ENCODE results near the gene ZC2HC1C. TPM values are rescaled to one million over a fixed set of nuclear protein-coding genes. Genes with fewer than 3 reads are reported as not detected.

Gene ZC2HC1C
- total and polyA plus RNA-seq, 10 of the 15 experiments (the other 5 are each of a cell fraction or from before 2014, with no cell fraction given), result 0.92 to 3.7 (median 1.6) TPM

DNA sequence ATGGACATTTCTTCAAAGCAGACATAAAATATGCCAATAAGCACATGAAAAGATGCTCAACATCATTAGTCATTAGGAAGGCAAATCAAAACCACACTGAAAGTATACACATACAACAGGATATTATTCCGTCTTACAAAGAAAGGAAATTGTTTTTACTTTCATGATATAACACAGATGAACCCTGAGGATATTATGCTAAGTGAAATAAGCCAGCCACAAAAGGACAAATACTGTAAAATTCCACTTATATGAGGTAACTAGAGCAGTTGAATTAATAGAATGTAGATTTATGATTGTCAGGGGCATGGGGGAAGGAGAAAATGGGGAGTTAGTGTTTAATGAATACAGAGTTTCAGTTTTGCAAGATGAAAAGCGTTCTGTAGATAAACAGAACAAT lies 9.8 kb upstream of the ZC2HC1C start:
- no TSS peak for BruUV-seq (replicated peaks)
- no peak overlapping the region for H2AFZ ChIP-seq (ENCODE audit: control insufficient read depth, low read depth, low read length)
- 98% methylated on average over 2 of the region's 2 CpGs for WGBS (ENCODE audit: insufficient coverage, insufficient replicate concordance, low lambda C conversion rate, missing lambda C conversion rate)
- no peaks in the 10 kb centered on the region; a peak in 1 of 4 replicates for H3K36me3 ChIP-seq (ENCODE audit: control insufficient read depth in 2 of 2, insufficient read depth in 2 of 2, low read length in 1 of 2)
- POLR2A ChIA-PET, result interaction anchor here (0.6 to 0.7 kb wide), 2 partner anchors 102 to 487 kb away, joined by 3 to 9 read pairs; no protein-coding TSS in a partner anchor
- H3K9me3 ChIP-seq (replicated peaks; ENCODE audit: control insufficient read depth, insufficient read depth, low read length), result no peaks in the 10 kb centered on the region; the same call in 2 of the 3 replicates
- intact Hi-C loops (cut with micrococcal nuclease; ENCODE audit: unreplicated experiment) (no loop called here), in situ Hi-C loops (cut with MboI) (no loop called here)
- FAIRE-seq (no peak), DNase-seq (ENCODE audit: low read depth, low spot score) (no peak), ATAC-seq (no peak)
- no peak overlapping the region for H3K4me3 ChIP-seq
- SMC1A ChIA-PET (ENCODE audit: uncharacterized antibody, unreplicated experiment), result no interaction called here
- H3K4me1 ChIP-seq (ENCODE audit: control insufficient read depth, insufficient read depth, low read length), result no peaks in the 10 kb centered on the region; the same call in 1 of the 2 replicates
- no peaks in the 10 kb centered on the region for H4K20me1 ChIP-seq (ENCODE audit: control insufficient read depth, insufficient read depth)
- peaks cover 14% of the 10 kb centered on the region for H3K79me2 ChIP-seq (ENCODE audit: control insufficient read depth, insufficient read depth, low read length)
- no peaks in the 10 kb centered on the region for H3K27me3 ChIP-seq (replicated peaks in 1 of 2; ENCODE audit: control insufficient read depth in 2 of 2, insufficient read depth in 2 of 2, low read length in 1 of 2)
- CTCF ChIA-PET, result no interaction called here
- no peak for TF ChIP-seq CREM (IDR thresholded peaks at IDR 0.05; ENCODE audit: low read depth)
- no peak overlapping the region for H3K9ac ChIP-seq (ENCODE audit: control insufficient read depth, insufficient read depth, low read length)
- no peak overlapping the region for H3K4me2 ChIP-seq (ENCODE audit: control insufficient read depth, insufficient read depth)
- H3K27ac ChIP-seq (ENCODE audit: control insufficient read depth, insufficient read depth), result no peak overlapping the region
- RAD21 ChIA-PET (ENCODE audit: unreplicated experiment), result no interaction called here

- Histone ChIP-seq H3K27ac (ENCODE audit: control insufficient read depth, insufficient read depth) (no peak overlapping the region), H3K4me3 (no peak overlapping the region), H3K9ac (ENCODE audit: control insufficient read depth, insufficient read depth, low read length) (no peak overlapping the region), H2AFZ (ENCODE audit: control insufficient read depth, low read depth, low read length) (no peak overlapping the region), H3K36me3 (ENCODE audit: control insufficient read depth in 2 of 2, insufficient read depth in 2 of 2, low read length in 1 of 2) (no peaks in the 10 kb centered on the region; a peak in 1 of 4 replicates), H4K20me1 (ENCODE audit: control insufficient read depth, insufficient read depth) (no peaks in the 10 kb centered on the region), H3K79me2 (ENCODE audit: control insufficient read depth, insufficient read depth, low read length) (peaks cover 14% of the 10 kb centered on the region), H3K9me3 (replicated peaks; ENCODE audit: control insufficient read depth, insufficient read depth, low read length) (no peaks in the 10 kb centered on the region; the same call in 2 of the 3 replicates), H3K4me1 (ENCODE audit: control insufficient read depth, insufficient read depth, low read length) (no peaks in the 10 kb centered on the region; the same call in 1 of the 2 replicates), H3K27me3 (replicated peaks in 1 of 2; ENCODE audit: control insufficient read depth in 2 of 2, insufficient read depth in 2 of 2, low read length in 1 of 2) (no peaks in the 10 kb centered on the region), H3K4me2 (ENCODE audit: control insufficient read depth, insufficient read depth) (no peak overlapping the region)
- no peak for ATAC-seq
- ChIA-PET CTCF (no interaction called here), RAD21 (ENCODE audit: unreplicated experiment) (no interaction called here), POLR2A (no interaction called here), SMC1A (ENCODE audit: uncharacterized antibody, unreplicated experiment) (no interaction called here)
- no peak for FAIRE-seq
- BruUV-seq (replicated peaks), result no TSS peak
- intact Hi-C loops (cut with micrococcal nuclease; ENCODE audit: unreplicated experiment), result no loop called here
- in situ Hi-C loops (cut with MboI), result no loop called here
- DNase-seq (ENCODE audit: low read depth, low spot score), result no peak
- 48% methylated on average over 2 of the region's 2 CpGs for WGBS (ENCODE audit: insufficient coverage, insufficient replicate concordance, low lambda C conversion rate, missing lambda C conversion rate)
- TF ChIP-seq RELA (IDR thresholded peaks at IDR 0.05; ENCODE audit: borderline replicate concordance, partially characterized antibody), result no peak
- no peak for TF ChIP-seq MYC (IDR thresholded peaks at IDR 0.05; ENCODE audit: insufficient read depth, insufficient read length, insufficient replicate concordance, low read length, severe bottlenecking)
- TF ChIP-seq ZNF622 (IDR thresholded peaks at IDR 0.05), result no peak
- no peak for TF ChIP-seq CBX3 (IDR thresholded peaks at IDR 0.05; ENCODE audit: borderline replicate concordance, low read depth)
Measured at GRCh38 chr14:75060420-75060819, 9.0 kb upstream of the ZC2HC1C start.

Measured in GM12878 (cell line).